Neural progenitor cell (in vitro differentiated cells): ENCODE data around the gene TBC1D4.

Experiments
- CTCF ChIP-seq: fragments of 200-600 bp; sonication (generic); IDR thresholded peaks from 2 replicates; pipeline ENCODE4 v1.5.1; 2017; ENCODE audit warnings: antibody characterized with exemption, mild to moderate bottlenecking
- EZH2 ChIP-seq: fragments of 200-600 bp; sonication (generic); IDR thresholded peaks from 2 replicates; pipeline ENCODE4 v1.6.1; 2017; ENCODE audit warnings: antibody characterized with exemption, mild to moderate bottlenecking, moderate library complexity

GRCh38 chr13:75418997-75419396, 63.0 kb downstream of the TBC1D4 start:
- TF ChIP-seq CTCF: no peak
- TF ChIP-seq EZH2: no peak
